HUDEP-2 (cell line): ENCODE measurements around the gene SDK1.

Experiments
- DNase-seq, 76 experiments: peaks; one replicate each; lab custom pipeline; 2025; ENCODE audit not compliant: unreplicated experiment in 76 of 76; lab: John Stamatoyannopoulos, UW

SDK1 gene

GRCh38 chr7:3397324-3397723 is 96.3 kb downstream of the SDK1 start:
- no peak for DNase-seq

GRCh38 chr7:3399858-3400257 is 98.8 kb downstream of the SDK1 start:
- DNase-seq, result peak in 38 of 76 experiments; percentile 1 to 58 (median 14)

GRCh38 chr7:3404501-3404900 is 103.4 kb downstream of the SDK1 start:
- DNase-seq, result peak in 2 of 76 experiments; percentile 4 to 11

GRCh38 chr7:3408814-3409595 is 108.0 kb downstream of the SDK1 start:
- no peak for DNase-seq

- no peak for DNase-seq
Measured at GRCh38 chr7:3412871-3413270, 111.8 kb downstream of the SDK1 start.

- DNase-seq, result no peak
Measured at GRCh38 chr7:3415861-3416312, 114.8 kb downstream of the SDK1 start.

- DNase-seq, result no peak
Measured at GRCh38 chr7:3416453-3416852, 115.4 kb downstream of the SDK1 start.

- no peak for DNase-seq
Measured at GRCh38 chr7:3425087-3425486, 124.0 kb downstream of the SDK1 start.

- DNase-seq, result peak in 1 of 76 experiments; percentile 6
Measured at GRCh38 chr7:3426064-3426463, 125.0 kb downstream of the SDK1 start.

GRCh38 chr7:3427957-3428356 is 126.9 kb downstream of the SDK1 start:
- no peak for DNase-seq

GRCh38 chr7:3429981-3430380 is 128.9 kb downstream of the SDK1 start:
- no peak for DNase-seq

GRCh38 chr7:3430588-3430987 is 129.5 kb downstream of the SDK1 start:
- DNase-seq, result no peak

GRCh38 chr7:3431306-3431705 is 130.3 kb downstream of the SDK1 start:
- no peak for DNase-seq

GRCh38 chr7:3432911-3433310 is 131.9 kb downstream of the SDK1 start:
- no peak for DNase-seq

GRCh38 chr7:3434611-3435010 is 133.6 kb downstream of the SDK1 start:
- DNase-seq, result no peak

GRCh38 chr7:3436112-3436511 is 135.1 kb downstream of the SDK1 start:
- DNase-seq, result no peak

- DNase-seq, result no peak
Measured at GRCh38 chr7:3436746-3437145, 135.7 kb downstream of the SDK1 start.

GRCh38 chr7:3437467-3437866 is 136.4 kb downstream of the SDK1 start:
- DNase-seq, result no peak

- no peak for DNase-seq
Measured at GRCh38 chr7:3438352-3438751, 137.3 kb downstream of the SDK1 start.

- no peak for DNase-seq
Measured at GRCh38 chr7:3439333-3440030, 138.4 kb downstream of the SDK1 start.

GRCh38 chr7:3440509-3440908 is 139.5 kb downstream of the SDK1 start:
- DNase-seq, result no peak

GRCh38 chr7:3443716-3444115 is 142.7 kb downstream of the SDK1 start:
- DNase-seq, result no peak
